Measurements from ENCODE around the gene ZNF479.
"Not testable (repeated sequence)": the region's sequence is repeated elsewhere in the genome, so short reads cannot be mapped to it uniquely, and the experiment has no call there.

ZNF479 gene

DNA sequence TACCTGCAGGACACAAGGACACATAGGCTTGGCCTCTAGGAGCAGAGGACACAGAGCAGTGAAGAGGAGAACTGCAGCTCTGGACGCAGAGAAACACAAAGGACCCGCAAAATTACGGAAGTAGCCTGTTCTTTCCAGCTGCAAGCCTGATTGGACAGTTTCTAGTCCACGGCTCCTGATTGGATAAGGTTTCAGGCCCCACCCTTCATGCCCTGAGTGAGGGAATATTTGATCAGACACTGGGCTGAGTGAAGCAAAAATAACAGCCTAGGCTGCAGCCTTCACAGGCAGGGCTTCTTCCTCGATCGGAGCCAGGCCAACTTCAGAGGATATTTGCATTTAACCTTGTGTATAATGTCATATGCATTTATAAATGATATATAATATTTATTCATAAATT lies at the start of gene ZNF479:
Gene ZNF479, minus strand, starts transcription at position 101 of the 400 bp plus-strand sequence. CDS start 112 bp downstream, outside the sequence.
- not testable (repeated sequence) for H3K4me3 ChIP-seq (ENCODE audit: low read depth, low read length); DNase-seq (ENCODE audit: low read depth)

DNA sequence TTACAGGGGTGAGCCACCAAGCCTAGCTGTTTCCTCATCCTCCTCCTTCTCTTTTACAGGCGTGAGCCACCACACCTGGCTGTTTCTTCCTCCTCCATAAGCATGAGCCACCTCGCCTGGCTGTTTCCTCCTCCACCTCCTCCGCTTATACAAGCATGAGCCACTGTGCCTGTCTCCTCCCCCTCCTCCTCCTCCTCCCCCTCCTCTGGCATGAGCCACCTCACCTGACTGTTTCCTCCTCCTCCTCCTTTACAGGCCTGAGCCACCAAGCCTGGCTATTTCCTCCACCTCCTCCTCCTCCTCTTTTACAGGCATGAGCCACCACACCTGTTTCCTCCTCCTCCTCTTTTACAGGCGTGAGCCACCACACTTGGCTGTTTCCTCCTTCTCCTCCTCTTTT lies 49.8 kb upstream of the ZNF479 start:
- TF ChIP-seq CTCF (IDR thresholded peaks at IDR 0.05; ENCODE audit: control insufficient read depth, extremely low read depth, insufficient read depth) = no peak
- DNase-seq (ENCODE audit: low read depth) = no peak
- H3K4me3 ChIP-seq (ENCODE audit: low read depth, low read length) = no peak overlapping the region

GRCh38 chr7:57181281-57181680 lies 49.0 kb upstream of the ZNF479 start:
- H3K4me3 ChIP-seq (ENCODE audit: low read depth, low read length) = no peak overlapping the region
- DNase-seq (ENCODE audit: low read depth) = no peak
- no peak for TF ChIP-seq CTCF (IDR thresholded peaks at IDR 0.05; ENCODE audit: control insufficient read depth, extremely low read depth, insufficient read depth)

GRCh38 chr7:57179776-57180415 lies 47.7 kb upstream of the ZNF479 start:
- no peak overlapping the region for H3K4me3 ChIP-seq (ENCODE audit: low read depth, low read length)
- DNase-seq (ENCODE audit: low read depth) = no peak
- TF ChIP-seq CTCF (IDR thresholded peaks at IDR 0.05; ENCODE audit: control insufficient read depth, extremely low read depth, insufficient read depth) = no peak

DNA sequence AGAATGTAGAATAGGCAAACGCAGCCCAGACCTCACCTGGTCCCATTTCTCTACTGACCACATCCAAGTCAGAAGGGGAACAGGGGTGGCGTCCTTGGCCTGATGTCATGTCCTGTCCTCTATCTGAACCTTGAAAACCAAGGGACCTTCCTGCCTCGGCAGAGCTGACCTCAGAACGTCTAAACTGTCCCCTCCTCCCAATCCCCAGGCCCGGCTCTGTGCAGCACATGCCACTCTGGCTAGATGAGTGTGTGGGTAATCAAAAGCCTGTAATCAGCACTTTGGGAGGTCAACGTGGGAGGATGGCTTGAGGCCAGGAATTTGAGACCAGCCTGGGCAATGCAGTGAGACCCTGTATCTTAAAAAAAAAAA lies 46.5 kb upstream of the ZNF479 start:
- no peak for TF ChIP-seq CTCF (IDR thresholded peaks at IDR 0.05; ENCODE audit: control insufficient read depth, extremely low read depth, insufficient read depth)
- no peak overlapping the region for H3K4me3 ChIP-seq (ENCODE audit: low read depth, low read length)
- no peak for DNase-seq (ENCODE audit: low read depth)

- H3K4me3 ChIP-seq (ENCODE audit: low read depth, low read length) = no peak overlapping the region
- TF ChIP-seq CTCF (IDR thresholded peaks at IDR 0.05; ENCODE audit: control insufficient read depth, extremely low read depth, insufficient read depth) = no peak
- no peak for DNase-seq (ENCODE audit: low read depth)
These were observed 45.9 kb upstream of the ZNF479 start for GRCh38 chr7:57177856-57178767.

DNA sequence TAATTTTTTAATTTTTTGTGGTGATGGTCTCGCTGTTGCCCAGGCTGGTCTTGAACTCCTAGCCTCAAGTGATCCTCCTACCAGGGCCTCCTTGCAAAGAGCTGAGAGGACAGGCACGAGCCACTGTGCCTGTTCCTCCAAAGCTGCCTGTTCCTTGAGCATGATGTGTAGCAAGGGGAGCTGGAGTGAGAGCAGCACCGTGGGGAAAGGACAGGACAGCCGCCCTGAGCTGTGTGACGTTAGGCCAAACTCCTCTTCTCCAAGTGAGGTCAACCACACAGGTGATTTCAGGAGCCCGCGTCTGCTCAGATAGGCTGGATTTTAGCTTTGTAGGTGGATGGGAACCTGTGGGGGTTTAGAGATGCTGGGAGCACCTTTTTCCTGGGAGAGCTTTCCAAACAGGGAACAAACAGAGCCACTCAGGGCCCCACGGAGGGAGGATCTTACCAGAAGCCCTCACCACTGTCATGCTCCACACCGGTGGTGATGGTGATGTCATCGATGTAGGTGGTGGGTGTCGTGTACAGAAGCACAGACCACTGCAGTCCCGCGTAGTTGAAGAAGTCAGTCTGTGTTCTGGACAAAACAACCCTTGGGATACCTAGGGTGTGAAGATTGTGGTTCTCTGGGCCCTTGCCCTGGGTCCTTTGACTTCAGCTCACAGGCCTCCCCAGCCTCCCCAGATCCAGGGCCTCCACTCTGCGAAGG lies 44.8 kb upstream of the ZNF479 start:
- no peak for TF ChIP-seq CTCF (IDR thresholded peaks at IDR 0.05; ENCODE audit: control insufficient read depth, extremely low read depth, insufficient read depth)
- no peak for DNase-seq (ENCODE audit: low read depth)
- no peak overlapping the region for H3K4me3 ChIP-seq (ENCODE audit: low read depth, low read length)

All from LNCaP clone FGC (cell line).